Gastrocnemius medialis (tissue), 4 donors: ENCODE measurements around the gene ARHGAP42. TPM values are rescaled to one million over a fixed set of nuclear protein-coding genes. Genes with fewer than 3 reads are reported as not detected.

Experiments
- ATAC-seq, 2 donors: fragments of 150-250 bp; one replicate each; pipeline ENCODE4 v1.9.1; 2016
- DNase-seq, 2 donors: peaks; one replicate each; pipeline ENCODE4 v3.0.0-alpha.2; 2019
- H3K27ac ChIP-seq, 4 donors: fragments of 200-600 bp; sonication (generic); 1 replicate in 1 of 4; 2 replicates in 3 of 4; pipeline ENCODE4 v1.5.1; 2016 to 2018; ENCODE audit warnings: mild to moderate bottlenecking in 2 of 4, moderate library complexity in 1 of 4
- H3K27me3 ChIP-seq, 3 donors: fragments of 200-600 bp; sonication (generic) in 2 of 3; 1 replicate in 1 of 3; 2 replicates in 2 of 3; pipeline versions ENCODE4 v1.5.1 to v1.6.0; 2016 to 2019; ENCODE audit warnings: mild to moderate bottlenecking in 1 of 3, moderate library complexity in 1 of 3
- H3K36me3 ChIP-seq, 2 donors: fragments of 200-600 bp; sonication (generic) in 1 of 2; one replicate each; pipeline ENCODE4 v1.5.1; 2017 to 2018
- H3K4me1 ChIP-seq, 2 donors: fragments of 200-600 bp; sonication (generic) in 1 of 2; one replicate each; pipeline ENCODE4 v1.5.1; 2016 to 2017; ENCODE audit warnings: mild to moderate bottlenecking in 2 of 2
- H3K4me3 ChIP-seq, 4 donors: fragments of 200-600 bp; sonication (generic) in 3 of 4; 1 replicate in 1 of 4; 2 replicates in 3 of 4; pipeline ENCODE4 v1.5.1; 2016 to 2019; ENCODE audit warnings: mild to moderate bottlenecking in 2 of 4
- H3K9me3 ChIP-seq, 3 donors: fragments of 200-600 bp; sonication (generic) in 2 of 3; 1 replicate in 1 of 3; 2 replicates in 2 of 3; pipeline ENCODE4 v1.5.1; 2016 to 2019
- POLR2A ChIP-seq, 2 donors: fragments of 450-650 bp; IDR thresholded peaks; one replicate each; pipeline ENCODE4 v1.6.1; 2017; ENCODE audit warnings: antibody characterized with exemption in 2 of 2, mild to moderate bottlenecking in 2 of 2, moderate library complexity in 2 of 2
- in situ Hi-C, 4 donors: fragments of 200-750 bp; cut with MboI; loops; one replicate each; pipeline versions ENCODE4 v1.15.0 to v1.8.0; 2017; ENCODE audit warnings: low sequenced_read_pairs in 4 of 4
- intact Hi-C: fragments of 100-400 bp; cut with DNase I; formaldehyde crosslinking; loops from one replicate; pipeline ENCODE4 v1.15.1; 2023; ENCODE audit warnings: low total_unique reads
- total RNA-seq, 4 donors: library from RNA; depleted of rRNA; stranded (reverse); fragments of >200 nt; gene quantifications; one replicate each; pipeline versions ENCODE4 v1.1.0 to v1.2.3, GENCODE V29; 2016
- TF ChIP-seq, protein P1 (sequence below), 5 experiments: fragments of 450-650 bp in 3 of 5; fragments of 200-600 bp in 2 of 5; sonication (generic) in 2 of 5; IDR thresholded peaks in 4 of 5; conservative IDR thresholded peaks in 1 of 5; 1 replicate in 4 of 5; 2 replicates in 1 of 5; pipeline ENCODE4 v1.5.1; 2016 to 2019; ENCODE audit warnings: antibody characterized with exemption in 5 of 5, mild to moderate bottlenecking in 3 of 5, moderate library complexity in 3 of 5

ARHGAP42 gene
- total RNA-seq, 4 donors from 2014 or later = 6.0 to 13.9 (median 10.2) TPM

DNA sequence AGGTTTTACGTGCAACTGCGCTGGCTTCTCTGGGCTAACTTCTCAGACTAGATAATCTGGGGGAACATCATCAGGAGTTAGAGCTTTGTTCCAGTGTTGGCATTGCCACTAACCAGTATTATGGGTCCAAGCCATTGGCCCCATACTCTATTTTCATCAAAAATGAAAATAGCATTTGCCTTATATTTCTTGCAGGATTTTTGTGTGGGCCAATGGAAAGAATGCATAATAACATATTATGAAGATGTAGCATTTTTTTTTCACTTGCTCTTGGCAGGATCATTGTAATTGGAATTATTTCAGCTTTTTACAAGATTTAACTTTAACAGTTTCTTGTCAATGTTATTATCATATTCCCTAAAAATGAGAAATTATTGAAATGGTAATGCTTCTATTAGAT lies 16.1 kb downstream of the ARHGAP42 start:
- TF ChIP-seq POLR2A (IDR thresholded peaks at IDR 0.05) = no peak
- TF ChIP-seq, protein P1, sequence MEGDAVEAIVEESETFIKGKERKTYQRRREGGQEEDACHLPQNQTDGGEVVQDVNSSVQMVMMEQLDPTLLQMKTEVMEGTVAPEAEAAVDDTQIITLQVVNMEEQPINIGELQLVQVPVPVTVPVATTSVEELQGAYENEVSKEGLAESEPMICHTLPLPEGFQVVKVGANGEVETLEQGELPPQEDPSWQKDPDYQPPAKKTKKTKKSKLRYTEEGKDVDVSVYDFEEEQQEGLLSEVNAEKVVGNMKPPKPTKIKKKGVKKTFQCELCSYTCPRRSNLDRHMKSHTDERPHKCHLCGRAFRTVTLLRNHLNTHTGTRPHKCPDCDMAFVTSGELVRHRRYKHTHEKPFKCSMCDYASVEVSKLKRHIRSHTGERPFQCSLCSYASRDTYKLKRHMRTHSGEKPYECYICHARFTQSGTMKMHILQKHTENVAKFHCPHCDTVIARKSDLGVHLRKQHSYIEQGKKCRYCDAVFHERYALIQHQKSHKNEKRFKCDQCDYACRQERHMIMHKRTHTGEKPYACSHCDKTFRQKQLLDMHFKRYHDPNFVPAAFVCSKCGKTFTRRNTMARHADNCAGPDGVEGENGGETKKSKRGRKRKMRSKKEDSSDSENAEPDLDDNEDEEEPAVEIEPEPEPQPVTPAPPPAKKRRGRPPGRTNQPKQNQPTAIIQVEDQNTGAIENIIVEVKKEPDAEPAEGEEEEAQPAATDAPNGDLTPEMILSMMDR (IDR thresholded peaks at IDR 0.05 in 4 of 5, conservative IDR thresholded peaks at IDR 0.05 in 1 of 5) = no peak
- ATAC-seq (no peak), DNase-seq (no peak)
- H3K4me3 ChIP-seq = no peak overlapping the region
- peaks cover 0 to 11% of the 10 kb centered on the region in 2 donors for H3K4me1 ChIP-seq
- no peaks in the 10 kb centered on the region for H3K36me3 ChIP-seq
- no peak overlapping the region for H3K27ac ChIP-seq
- in situ Hi-C loops (no loop called here), intact Hi-C loops (no loop called here)
- H3K9me3 ChIP-seq = no peaks in the 10 kb centered on the region
- no peaks in the 10 kb centered on the region for H3K27me3 ChIP-seq

DNA sequence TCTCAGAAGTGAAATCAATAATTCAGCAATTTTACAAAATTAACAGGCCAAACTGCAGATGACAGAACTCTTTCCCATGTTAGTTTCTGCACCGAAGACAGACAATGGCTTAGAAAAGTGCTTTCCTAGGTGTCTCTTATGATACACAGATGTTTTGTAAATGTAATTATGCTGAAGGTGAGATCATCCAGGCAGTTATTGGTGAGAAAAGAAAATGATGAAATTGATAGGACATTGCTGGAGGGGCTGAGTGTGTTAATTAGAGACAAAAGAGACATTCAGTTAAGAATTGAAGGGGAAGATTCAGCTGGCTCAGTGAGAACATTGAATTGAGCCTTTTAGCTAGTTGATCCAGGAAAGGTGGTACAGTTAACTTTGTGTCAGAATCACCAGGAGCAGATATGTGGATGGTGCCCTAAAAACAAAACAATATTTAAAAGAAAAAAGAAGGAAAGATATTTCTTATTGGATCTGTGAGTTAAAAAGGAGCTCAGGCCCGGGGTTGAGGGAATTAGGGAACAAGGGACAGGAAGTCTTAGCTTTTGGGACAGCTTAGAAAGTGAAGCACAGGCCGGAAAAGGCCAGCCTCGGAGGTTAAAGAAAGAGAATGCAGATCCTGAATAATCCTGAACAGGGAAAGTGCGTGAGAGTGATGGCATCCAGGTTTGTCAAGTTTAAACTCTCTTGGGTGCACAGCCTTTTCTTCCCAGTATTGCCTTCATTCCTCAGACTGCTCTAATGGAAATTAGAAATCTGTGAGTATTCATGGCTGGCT lies 16.9 kb downstream of the ARHGAP42 start:
- Histone ChIP-seq H3K4me1 (peaks cover 0 to 11% of the 10 kb centered on the region in 2 donors), H3K27ac (peak overlapping the region in 2 of 4 donors; percentile 10 to 26), H3K9me3 (no peaks in the 10 kb centered on the region), H3K36me3 (no peaks in the 10 kb centered on the region), H3K4me3 (no peak overlapping the region), H3K27me3 (no peaks in the 10 kb centered on the region)
- no peak for DNase-seq
- in situ Hi-C loops = no loop called here
- ATAC-seq = no peak
- intact Hi-C loops = no loop called here
- TF ChIP-seq POLR2A (IDR thresholded peaks at IDR 0.05) = no peak
- TF ChIP-seq, protein P1 (IDR thresholded peaks at IDR 0.05 in 4 of 5, conservative IDR thresholded peaks at IDR 0.05 in 1 of 5) = no peak

DNA sequence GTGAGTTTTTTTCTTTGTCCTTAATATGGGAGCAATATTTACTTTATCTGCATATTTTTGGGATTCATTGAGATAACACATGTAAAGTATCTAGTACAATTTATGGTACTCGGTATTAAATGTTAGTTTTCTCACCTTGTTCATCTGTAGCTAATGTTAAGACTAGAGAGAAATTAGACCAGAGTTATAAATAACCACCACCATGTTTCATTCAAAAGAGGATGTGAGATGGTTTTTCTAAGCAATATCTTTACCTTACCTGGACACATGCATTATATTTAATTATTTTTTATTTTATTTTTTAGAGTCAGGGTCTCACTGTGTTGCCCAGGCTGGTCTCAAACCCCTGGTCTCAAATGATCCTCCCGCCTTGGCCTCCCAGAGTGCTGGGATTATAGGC lies 18.4 kb downstream of the ARHGAP42 start:
- Histone ChIP-seq H3K4me3 (no peak overlapping the region), H3K36me3 (no peaks in the 10 kb centered on the region), H3K4me1 (peaks cover 0 to 19% of the 10 kb centered on the region in 2 donors), H3K9me3 (no peaks in the 10 kb centered on the region), H3K27me3 (no peaks in the 10 kb centered on the region), H3K27ac (no peak overlapping the region)
- DNase-seq (no peak), ATAC-seq (no peak)
- in situ Hi-C loops (no loop called here), intact Hi-C loops (no loop called here)
- TF ChIP-seq POLR2A (IDR thresholded peaks at IDR 0.05) = no peak
- TF ChIP-seq, protein P1 (IDR thresholded peaks at IDR 0.05 in 4 of 5, conservative IDR thresholded peaks at IDR 0.05 in 1 of 5) = no peak

DNA sequence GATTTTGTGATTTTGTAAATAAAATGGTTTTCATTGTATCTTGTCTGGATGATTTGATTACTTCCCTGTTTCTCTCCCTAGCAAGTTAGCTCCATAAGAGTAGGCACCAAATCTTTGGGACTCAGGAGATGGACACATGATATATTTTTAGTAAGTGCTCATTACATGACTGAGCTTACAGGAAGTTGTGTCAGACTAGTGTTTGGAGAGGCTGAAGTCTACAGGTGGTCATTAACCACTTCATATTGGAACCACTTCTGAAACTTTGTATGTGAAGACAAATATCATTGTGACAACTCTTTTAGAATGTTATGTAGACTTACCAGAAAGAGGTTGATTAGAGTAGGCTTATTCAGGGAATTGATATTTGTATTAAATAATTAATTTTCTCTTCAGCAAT lies 19.1 kb downstream of the ARHGAP42 start:
- no peaks in the 10 kb centered on the region for H3K27me3 ChIP-seq
- no peaks in the 10 kb centered on the region for H3K9me3 ChIP-seq
- H3K27ac ChIP-seq = no peak overlapping the region

More for the DNA sequence above, 19.1 kb downstream of the ARHGAP42 start:
- intact Hi-C loops (no loop called here), in situ Hi-C loops (no loop called here)
- TF ChIP-seq, protein P1 (IDR thresholded peaks at IDR 0.05 in 4 of 5, conservative IDR thresholded peaks at IDR 0.05 in 1 of 5) = no peak
- no peaks in the 10 kb centered on the region for H3K36me3 ChIP-seq
- peak in 1 of 2 donors; percentile 40 for ATAC-seq
- peaks cover 0 to 19% of the 10 kb centered on the region in 2 donors for H3K4me1 ChIP-seq
- DNase-seq = no peak
- no peak overlapping the region for H3K4me3 ChIP-seq
